H1 (cell line): Measurements from ENCODE around the gene MNAT1. TPM values are rescaled to one million over a fixed set of nuclear protein-coding genes. Genes with fewer than 3 reads are reported as not detected.

Experiments used
- CTCF ChIA-PET: fragments of 300-600 bp; sonication (Branson Sonifier 250); formaldehyde crosslinking; loops from one replicate; lab custom pipeline; 2021; ENCODE audit not compliant: partially characterized antibody; lab: Charles Lee
- POLR2A ChIA-PET: fragments of 300-600 bp; sonication (Branson Sonifier 250); formaldehyde crosslinking; loops from one replicate; lab custom pipeline; 2021; ENCODE audit warnings: inconsistent platforms; ENCODE audit not compliant: partially characterized antibody; lab: Charles Lee
- DNase-seq, 2 experiments: peaks; one replicate each; pipeline versions ENCODE4 v3.0.0 to v3.0.0-alpha.2; 2010 to 2022; ENCODE audit warnings: low spot score in 2 of 2, low read depth in 1 of 2, mixed read lengths in 1 of 2
- FAIRE-seq: peaks from 2 replicates; lab custom pipeline; 2011; peaks lifted over from hg19 to GRCh38; lab: Jason Lieb, UNC
- H2AFZ ChIP-seq: 2 replicates; pipeline ENCODE4 v1.8.1; 2012; ENCODE audit warnings: low read length, inconsistent platforms
- H2AK5ac ChIP-seq: 2 replicates; pipeline ENCODE4 v1.6.1; 2013; ENCODE audit warnings: low read depth, low read length
- H2BK120ac ChIP-seq: replicated peaks from 2 replicates; pipeline ENCODE3; 2013; ENCODE audit warnings: low read depth, low read length, inconsistent platforms
- H2BK12ac ChIP-seq: 2 replicates; pipeline ENCODE4 v1.6.1; 2013; ENCODE audit warnings: low read depth, low read length
- H2BK15ac ChIP-seq: 2 replicates; pipeline ENCODE4 v1.6.1; 2013; ENCODE audit warnings: low read length
- H2BK20ac ChIP-seq: 2 replicates; pipeline ENCODE4 v1.6.1; 2013; ENCODE audit warnings: low read length
- H2BK5ac ChIP-seq: 2 replicates; pipeline ENCODE4 v1.6.1; 2013; ENCODE audit warnings: low read depth, low read length
- H3K14ac ChIP-seq: 2 replicates; pipeline ENCODE4 v1.6.1; 2013; ENCODE audit warnings: inconsistent platforms; ENCODE audit not compliant: insufficient read length
- H3K18ac ChIP-seq: 2 replicates; pipeline ENCODE4 v1.6.1; 2013; ENCODE audit warnings: low read length; ENCODE audit errors: extremely low read depth
- H3K23ac ChIP-seq: 2 replicates; pipeline ENCODE4 v1.6.1; 2013; ENCODE audit warnings: inconsistent platforms; ENCODE audit not compliant: insufficient read length
- H3K23me2 ChIP-seq: 2 replicates; pipeline ENCODE4 v1.6.1; 2013; ENCODE audit warnings: low read depth, low read length
- H3K27ac ChIP-seq: 2 replicates; pipeline ENCODE4 v1.6.1; 2011; ENCODE audit warnings: low read depth, low read length, inconsistent platforms
- H3K27me3 ChIP-seq, 4 experiments: replicated peaks in 1 of 4; 1 replicate in 1 of 4; 2 replicates in 3 of 4; pipeline versions ENCODE4 v1.6.1 to v1.8.1; 2011 to 2013; ENCODE audit warnings: low read length in 3 of 4, mild to moderate bottlenecking in 3 of 4, inconsistent platforms in 2 of 4, mixed read lengths in 2 of 4, moderate library complexity in 1 of 4; ENCODE audit not compliant: control insufficient read depth in 3 of 4, insufficient read depth in 3 of 4; ENCODE audit errors: extremely low read depth in 1 of 4
- H3K36me3 ChIP-seq, 4 experiments: 2 replicates each; pipeline versions ENCODE4 v1.6.1 to v1.8.1; 2011 to 2013; ENCODE audit warnings: mild to moderate bottlenecking in 4 of 4, low read length in 3 of 4, moderate library complexity in 2 of 4, control low read depth in 1 of 4, inconsistent platforms in 1 of 4; ENCODE audit not compliant: insufficient read depth in 4 of 4, control insufficient read depth in 2 of 4
- H3K4ac ChIP-seq: replicated peaks from 2 replicates; pipeline ENCODE3; 2013; ENCODE audit warnings: low read length, low read depth, mixed read lengths, inconsistent platforms; ENCODE audit not compliant: insufficient read length
- H3K4me1 ChIP-seq, 4 experiments: replicated peaks in 1 of 4; 1 replicate in 1 of 4; 2 replicates in 3 of 4; pipeline versions ENCODE4 v1.6.1 to v1.8.1; 2011 to 2013; ENCODE audit warnings: low read length in 3 of 4, inconsistent platforms in 2 of 4, mixed read lengths in 1 of 4; ENCODE audit not compliant: insufficient read depth in 4 of 4, control insufficient read depth in 3 of 4
- H3K4me2 ChIP-seq, 2 experiments: 2 replicates each; pipeline versions ENCODE4 v1.6.1 to v1.8.1; 2011 to 2013; ENCODE audit warnings: low read depth in 2 of 2, low read length in 2 of 2, control low read depth in 1 of 2, inconsistent platforms in 1 of 2, mild to moderate bottlenecking in 1 of 2; ENCODE audit not compliant: insufficient read depth in 1 of 2
- H3K4me3 ChIP-seq, 4 experiments: fragments of 200-600, 300-600 bp in 1 of 4; sonication (generic), shearing (Covaris generic), sonication (Bioruptor Twin) in 1 of 4; 2 replicates each; pipeline versions ENCODE4 v1.5.1 to v1.8.1; 2011 to 2016; ENCODE audit warnings: low read length in 4 of 4, low read depth in 3 of 4, control low read depth in 2 of 4, inconsistent platforms in 2 of 4, mild to moderate bottlenecking in 2 of 4, mixed read lengths in 1 of 4, moderate library complexity in 1 of 4; ENCODE audit not compliant: insufficient read depth in 2 of 4; ENCODE audit errors: extremely low read depth in 1 of 4
- H3K56ac ChIP-seq: replicated peaks from 2 replicates; pipeline ENCODE3; 2013; ENCODE audit warnings: low read depth, mild to moderate bottlenecking, mixed read lengths, low read length, inconsistent platforms; ENCODE audit not compliant: insufficient read length
- H3K79me1 ChIP-seq: 2 replicates; pipeline ENCODE4 v1.6.1; 2013; ENCODE audit warnings: low read depth, low read length, control low read depth
- H3K79me2 ChIP-seq, 2 experiments: 2 replicates each; pipeline versions ENCODE4 v1.6.1 to v1.8.1; 2012 to 2013; ENCODE audit warnings: low read length in 2 of 2, mild to moderate bottlenecking in 2 of 2, inconsistent platforms in 1 of 2; ENCODE audit not compliant: insufficient read depth in 2 of 2, control insufficient read depth in 1 of 2
- H3K9ac ChIP-seq, 4 experiments: replicated peaks in 1 of 4; 1 replicate in 1 of 4; 2 replicates in 3 of 4; pipeline versions ENCODE4 v1.6.1 to v1.8.1; 2011 to 2013; ENCODE audit warnings: low read depth in 3 of 4, low read length in 3 of 4, control low read depth in 2 of 4, mild to moderate bottlenecking in 2 of 4, moderate library complexity in 2 of 4, inconsistent platforms in 1 of 4; ENCODE audit errors: extremely low read depth in 1 of 4
- H3K9me3 ChIP-seq, 2 experiments: 2 replicates each; pipeline versions ENCODE4 v1.6.1 to v1.8.1; 2012 to 2013; ENCODE audit warnings: mild to moderate bottlenecking in 2 of 2, moderate library complexity in 2 of 2, control low read depth in 1 of 2, inconsistent platforms in 1 of 2, low read depth in 1 of 2, low read length in 1 of 2, mixed read lengths in 1 of 2; ENCODE audit not compliant: insufficient read depth in 2 of 2
- H4K20me1 ChIP-seq, 2 experiments: replicated peaks in 1 of 2; 2 replicates each; pipeline versions ENCODE3 to v1.8.1; 2011 to 2013; ENCODE audit warnings: inconsistent platforms in 2 of 2, low read length in 2 of 2, mild to moderate bottlenecking in 1 of 2; ENCODE audit not compliant: insufficient read depth in 2 of 2, control insufficient read depth in 1 of 2
- H4K5ac ChIP-seq: 2 replicates; pipeline ENCODE4 v1.6.1; 2013; ENCODE audit warnings: low read length, low read depth, mixed read lengths, inconsistent platforms; ENCODE audit not compliant: insufficient read length
- H4K8ac ChIP-seq: 2 replicates; pipeline ENCODE4 v1.8.0; 2013; ENCODE audit warnings: mild to moderate bottlenecking, moderate library complexity, low read length, inconsistent platforms; ENCODE audit not compliant: insufficient read depth; ENCODE audit errors: extremely low read depth
- H4K91ac ChIP-seq: replicated peaks from 2 replicates; pipeline ENCODE3; 2013; ENCODE audit warnings: low read length, mixed read lengths, inconsistent platforms; ENCODE audit not compliant: insufficient read length
- CREB1 ChIP-seq: IDR thresholded peaks from 2 replicates; pipeline ENCODE4 v1.6.1; 2012; ENCODE audit warnings: inconsistent platforms
- EGR1 ChIP-seq: IDR thresholded peaks from 2 replicates; pipeline ENCODE4 v1.6.1; 2011; ENCODE audit warnings: low read depth, low read length, borderline replicate concordance
- EP300 ChIP-seq, 2 experiments: IDR thresholded peaks; 1 replicate in 1 of 2; 2 replicates in 1 of 2; pipeline ENCODE4 v1.6.1; 2011 to 2012; ENCODE audit warnings: low read depth in 2 of 2, low read length in 2 of 2, mild to moderate bottlenecking in 2 of 2, borderline replicate concordance in 1 of 2, inconsistent platforms in 1 of 2, moderate library complexity in 1 of 2
- GTF2F1 ChIP-seq: IDR thresholded peaks from 2 replicates; pipeline ENCODE4 v1.6.1; 2012; ENCODE audit warnings: low read depth, low read length, improper control_type of control experiment, borderline replicate concordance
- HDAC2 ChIP-seq, 2 experiments: fragments of 300-600 bp in 1 of 2; sonication (generic) in 1 of 2; IDR thresholded peaks; 2 replicates each; pipeline ENCODE4 v1.6.1; 2011 to 2012; ENCODE audit warnings: low read depth in 2 of 2, low read length in 2 of 2, mild to moderate bottlenecking in 2 of 2, moderate library complexity in 2 of 2, borderline replicate concordance in 1 of 2, inconsistent platforms in 1 of 2
- HDAC6 ChIP-seq: IDR thresholded peaks from one replicate; pipeline ENCODE4 v1.7.1; 2012; ENCODE audit warnings: low read depth, mild to moderate bottlenecking, inconsistent platforms, low read length, moderate library complexity
- KDM1A ChIP-seq: fragments of 200-600, 300-600 bp; sonication (generic); IDR thresholded peaks from 2 replicates; pipeline ENCODE4 v1.7.1; 2016; ENCODE audit warnings: mild to moderate bottlenecking, low read length, borderline replicate concordance
- SAP30 ChIP-seq: fragments of 300-600 bp; sonication (generic); IDR thresholded peaks from 2 replicates; pipeline ENCODE4 v1.7.1; 2012; ENCODE audit warnings: low read length, moderate library complexity, mild to moderate bottlenecking, inconsistent platforms; ENCODE audit not compliant: insufficient read depth, insufficient replicate concordance
- SIRT6 ChIP-seq: IDR thresholded peaks from one replicate; pipeline ENCODE4 v1.7.1; 2012; ENCODE audit warnings: low read length, inconsistent platforms
- SP1 ChIP-seq: IDR thresholded peaks from 2 replicates; pipeline ENCODE4 v1.6.1; 2011; ENCODE audit warnings: low read depth, low read length
- SP4 ChIP-seq: IDR thresholded peaks from 2 replicates; pipeline ENCODE4 v1.6.1; 2012; ENCODE audit warnings: low read length, inconsistent platforms
- TBP ChIP-seq: IDR thresholded peaks from 2 replicates; pipeline ENCODE4 v1.6.1; 2011; ENCODE audit warnings: low read depth, low read length, improper control_type of control experiment
- YY1 ChIP-seq: IDR thresholded peaks from 2 replicates; pipeline ENCODE4 v1.6.1; 2011; ENCODE audit warnings: low read depth, mild to moderate bottlenecking, low read length
- ZNF274 ChIP-seq: IDR thresholded peaks from 2 replicates; pipeline ENCODE4 v1.7.0; 2012; ENCODE audit warnings: low read length, borderline replicate concordance; ENCODE audit errors: extremely low read depth
- WGBS, 2 experiments: shearing (Covaris generic) in 1 of 2; methylation state at CpG; one replicate each; pipeline versions ENCODE4 v1.1.6 to v1.1.7; 2013 to 2015; ENCODE audit warnings: low lambda C conversion rate in 2 of 2, mixed read lengths in 2 of 2, inconsistent platforms in 1 of 2, low coverage in 1 of 2, missing lambda C conversion rate in 1 of 2; ENCODE audit not compliant: insufficient replicate concordance in 2 of 2, insufficient coverage in 1 of 2, insufficient read length in 1 of 2; ENCODE audit errors: extremely low coverage in 1 of 2, missing lambda C conversion rate in 1 of 2; 5-methylcytosine and 5-hydroxymethylcytosine counted together
- polyA plus RNA-seq, 7 experiments: library from polyadenylated mRNA; depleted of rRNA in 3 of 7; stranded (reverse) in 5 of 7; unstranded in 2 of 7; fragments of >200 nt in 5 of 7; fragments of 200-250 nt in 2 of 7; gene quantifications; 1 replicate in 5 of 7; 2 replicates in 1 of 7; 4 replicates in 1 of 7; pipeline versions ENCODE4 v1.2.1 to v1.2.3, GENCODE V29; 2011 to 2013; ENCODE audit warnings: missing spikeins in 2 of 7, mixed read lengths in 2 of 7
- total RNA-seq: library from RNA; stranded (reverse); fragmentation: NEBNext Ultra II Directional; extraction: Animal tissue kit (Norgen Biotek cat#: 25700); gene quantifications from 2 replicates; pipeline ENCODE4 v1.2.1, GENCODE V29; 2021

The MNAT1 gene
- total and polyA plus RNA-seq, 2 of the 8 experiments (the other 6 are each of a cell fraction or from before 2014, with no cell fraction given) = 34.7 to 52.1 TPM

DNA sequence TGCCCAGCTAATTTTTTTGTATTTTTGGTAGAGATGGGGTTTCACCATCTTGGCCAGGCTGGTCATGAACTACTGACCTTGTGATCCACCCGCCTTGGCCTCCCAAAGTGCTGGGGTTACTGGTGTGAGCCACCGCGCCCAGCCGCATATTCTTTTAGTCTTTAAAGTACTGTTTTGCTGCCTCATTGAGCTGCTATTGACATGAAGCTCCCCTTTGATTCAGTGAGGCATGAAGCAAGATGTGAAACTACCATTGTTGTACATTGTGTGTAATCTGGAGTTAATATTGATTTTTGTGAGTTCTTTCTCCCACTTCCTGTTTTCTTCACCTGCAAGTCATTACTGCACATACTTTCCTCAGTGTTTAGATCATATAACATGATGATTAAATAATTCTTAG is 80.8 kb downstream of the MNAT1 start:
- FAIRE-seq (no peak), DNase-seq (no peak)
- no peak overlapping the region for H3K4me3 ChIP-seq
- H3K23ac ChIP-seq = no peak overlapping the region
- POLR2A ChIA-PET = no interaction called here
- no peak overlapping the region for H3K14ac ChIP-seq
- H2BK12ac ChIP-seq = no peak overlapping the region
- H3K79me2 ChIP-seq = no peaks in the 10 kb centered on the region
- H4K91ac ChIP-seq = no peak overlapping the region
- H2BK120ac ChIP-seq = no peak overlapping the region
- H3K56ac ChIP-seq = no peak overlapping the region
- H2BK20ac ChIP-seq = no peak overlapping the region
- H4K8ac ChIP-seq = no peak overlapping the region
- no peaks in the 10 kb centered on the region for H3K4me1 ChIP-seq
- no peak overlapping the region for H3K4ac ChIP-seq
- CTCF ChIA-PET = interaction anchor here (1.1 kb wide), 1 partner anchor 11 kb away, joined by 4 read pairs; no protein-coding TSS in a partner anchor
- no peak overlapping the region for H4K5ac ChIP-seq
- no peak overlapping the region for H3K9ac ChIP-seq
- no peaks in the 10 kb centered on the region for H3K23me2 ChIP-seq
- no peak overlapping the region for H2BK15ac ChIP-seq
- peaks cover 0 to 17% (median 0%) of the 10 kb centered on the region in 4 experiments; a peak in 3 of 8 replicates for H3K36me3 ChIP-seq
- no peak overlapping the region for H3K4me2 ChIP-seq
- no peak overlapping the region for H2AK5ac ChIP-seq
- H2AFZ ChIP-seq = no peak overlapping the region
- WGBS, 2 experiments = 98% methylated on average over 4 of the region's 4 CpGs; no CpG with 5 or more reads in 1 of the 2 experiments
- H3K27me3 ChIP-seq = no peaks in the 10 kb centered on the region
- no peak overlapping the region for H2BK5ac ChIP-seq
- H3K27ac ChIP-seq = no peak overlapping the region
- no peak overlapping the region for H3K18ac ChIP-seq
- H3K79me1 ChIP-seq = no peaks in the 10 kb centered on the region; the same call in 1 of the 2 replicates
- TF ChIP-seq KDM1A = no peak
- TF ChIP-seq TBP = no peak
- TF ChIP-seq HDAC6 = no peak
- TF ChIP-seq SIRT6 = no peak
- no peak for TF ChIP-seq EP300 (IDR thresholded peaks at IDR 0.05; ENCODE audit: borderline replicate concordance in 1 of 2, low read depth in 2 of 2, low read length in 2 of 2)
- TF ChIP-seq EGR1 = no peak
- TF ChIP-seq SAP30 = no peak
- TF ChIP-seq CREB1 = no peak
- no peak for TF ChIP-seq SP4
- no peak for TF ChIP-seq ZNF274
- TF ChIP-seq SP1 = no peak
- TF ChIP-seq GTF2F1 = no peak
- TF ChIP-seq HDAC2 (IDR thresholded peaks at IDR 0.05; ENCODE audit: borderline replicate concordance in 1 of 2, low read depth in 2 of 2, low read length in 2 of 2) = no peak
- no peak for TF ChIP-seq YY1
- no peaks in the 10 kb centered on the region for H3K9me3 ChIP-seq
- no peaks in the 10 kb centered on the region for H4K20me1 ChIP-seq
